Measurements from ENCODE around the gene CTTN.

CTTN gene

GRCh38 chr11:70481625-70482528 is 83.5 kb downstream of the CTTN start:
- TF ChIP-seq POLR2AphosphoS5 (IDR thresholded peaks at IDR 0.05; ENCODE audit: low read depth, low read length) (no peak), REST (IDR thresholded peaks at IDR 0.05; ENCODE audit: insufficient read depth in 1 of 2, low read depth in 2 of 2, low read length in 2 of 2) (no peak), TAF1 (IDR thresholded peaks at IDR 0.05; ENCODE audit: borderline replicate concordance, insufficient read depth, low read length) (no peak), FOXP2 (optimal IDR thresholded peaks at IDR 0.05; ENCODE audit: borderline replicate concordance, extremely low read depth, extremely low read length, insufficient read depth) (no peak), SIN3A (IDR thresholded peaks at IDR 0.05; ENCODE audit: borderline replicate concordance, insufficient read depth, low read length) (no peak)

- no peak for TF ChIP-seq POLR2AphosphoS5 (IDR thresholded peaks at IDR 0.05; ENCODE audit: low read depth, low read length)
- TF ChIP-seq FOXP2 (optimal IDR thresholded peaks at IDR 0.05; ENCODE audit: borderline replicate concordance, extremely low read depth, extremely low read length, insufficient read depth): no peak
- no peak for TF ChIP-seq REST (IDR thresholded peaks at IDR 0.05; ENCODE audit: insufficient read depth in 1 of 2, low read depth in 2 of 2, low read length in 2 of 2)
- no peak for TF ChIP-seq SIN3A (IDR thresholded peaks at IDR 0.05; ENCODE audit: borderline replicate concordance, insufficient read depth, low read length)
- TF ChIP-seq TAF1 (IDR thresholded peaks at IDR 0.05; ENCODE audit: borderline replicate concordance, insufficient read depth, low read length): no peak
These were observed 84.2 kb downstream of the CTTN start for GRCh38 chr11:70482529-70482917.

GRCh38 chr11:70483077-70483861 is 84.9 kb downstream of the CTTN start:
- no peak for TF ChIP-seq FOXP2 (optimal IDR thresholded peaks at IDR 0.05; ENCODE audit: borderline replicate concordance, extremely low read depth, extremely low read length, insufficient read depth)

- TF ChIP-seq POLR2AphosphoS5 (IDR thresholded peaks at IDR 0.05; ENCODE audit: low read depth, low read length) (no peak), FOXP2 (optimal IDR thresholded peaks at IDR 0.05; ENCODE audit: borderline replicate concordance, extremely low read depth, extremely low read length, insufficient read depth) (no peak), REST (IDR thresholded peaks at IDR 0.05; ENCODE audit: insufficient read depth in 1 of 2, low read depth in 2 of 2, low read length in 2 of 2) (no peak), TAF1 (IDR thresholded peaks at IDR 0.05; ENCODE audit: borderline replicate concordance, insufficient read depth, low read length) (no peak), SIN3A (IDR thresholded peaks at IDR 0.05; ENCODE audit: borderline replicate concordance, insufficient read depth, low read length) (no peak)
These were observed 85.6 kb downstream of the CTTN start for GRCh38 chr11:70483917-70484316.

GRCh38 chr11:70485326-70486025 is 87.1 kb downstream of the CTTN start:
- no peak for TF ChIP-seq FOXP2 (optimal IDR thresholded peaks at IDR 0.05; ENCODE audit: borderline replicate concordance, extremely low read depth, extremely low read length, insufficient read depth)
- no peak for TF ChIP-seq TAF1 (IDR thresholded peaks at IDR 0.05; ENCODE audit: borderline replicate concordance, insufficient read depth, low read length)
- TF ChIP-seq SIN3A (IDR thresholded peaks at IDR 0.05; ENCODE audit: borderline replicate concordance, insufficient read depth, low read length): no peak
- TF ChIP-seq POLR2AphosphoS5 (IDR thresholded peaks at IDR 0.05; ENCODE audit: low read depth, low read length): no peak
- no peak for TF ChIP-seq REST (IDR thresholded peaks at IDR 0.05; ENCODE audit: insufficient read depth in 1 of 2, low read depth in 2 of 2, low read length in 2 of 2)
